Heart left ventricle (tissue), 13 donors: Measurements from ENCODE around the gene CST4.

Experiments
- CTCF ChIP-seq, 12 donors: fragments of 200-600 bp; sonication (generic) in 4 of 12; IDR thresholded peaks; one replicate each; pipeline versions ENCODE4 v1.5.0 to v1.8.0; 2018 to 2022; ENCODE audit warnings: antibody characterized with exemption in 12 of 12, mild to moderate bottlenecking in 5 of 12
- POLR2A ChIP-seq, 2 donors: fragments of 450-650 bp; IDR thresholded peaks; one replicate each; pipeline ENCODE4 v1.6.1; 2017; ENCODE audit warnings: antibody characterized with exemption in 2 of 2, mild to moderate bottlenecking in 2 of 2, moderate library complexity in 2 of 2
- donor health status: ischemic (EF 13 %, LVEDD 7.1; RV severe dilation, severe dysfunction).
- donor health status: DM: no; HTN: yes; CAD: no.
- donor health status: DM: no; HTN: no; CAD: no.
- donor health status: ischemic (EF 25% LVEDD 6.9; RV normal size, moderate dysfunction).
- donor health status: ischemic (EF 25% LVEDD 5.7; RV mildly dilated, moderate dysfunction).
- donor health status: ischemic (EF 35%, LVEDD 5.7; RV mildly dilated, moderate dysfunction).
- donor health status: nonischemic (EF 11% LVEDD 7.7; RV severe dilation, severe dysfunction).
- donor health status: DM: yes; HTN: yes; CAD: no.
- donor health status: PGD.
- donor health status: ischemic (EF 29% LVEDD 5.4; RV normal size, mild dysfunction).
- donor health status: nonischemic (EF 23%, LVEDD 6.1; RV moderate dilation, normal function).

DNA sequence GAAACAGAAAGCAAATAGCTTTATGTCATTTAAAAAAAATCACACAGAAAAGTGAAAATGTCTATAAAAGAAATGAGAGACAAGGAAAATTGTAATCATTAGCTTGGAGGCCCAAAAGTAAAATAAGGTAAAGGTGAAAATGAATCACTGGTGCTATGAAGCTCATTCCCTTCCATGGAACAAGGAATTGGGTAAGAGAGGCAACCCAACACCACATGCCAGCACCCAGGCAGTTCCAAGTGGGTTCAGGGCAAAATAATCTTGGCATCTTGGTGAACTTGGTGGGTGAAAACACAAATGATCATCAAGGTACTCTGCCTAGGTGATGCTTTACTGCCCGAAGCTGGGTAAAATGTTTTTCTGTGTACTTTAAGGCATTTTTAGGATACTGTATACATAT, 16.7 kb downstream of the CST4 start:
- TF ChIP-seq POLR2A (IDR thresholded peaks at IDR 0.05) = no peak
- no peak for TF ChIP-seq CTCF (IDR thresholded peaks at IDR 0.05)
